MM.1S (cell line): ENCODE measurements around the gene PIGB.

Experiments
- DNase-seq: peaks from one replicate; pipeline ENCODE4 v3.0.0-alpha.2; 2015
- H2AFZ ChIP-seq: fragments of 300-600 bp; sonication (generic); 2 replicates; pipeline ENCODE4 v1.6.0; 2016; ENCODE audit warnings: antibody characterized with exemption, low read length
- H3F3A ChIP-seq: fragments of 300-600 bp; sonication (generic); 2 replicates; pipeline ENCODE4 v1.6.1; 2016; ENCODE audit warnings: mild to moderate bottlenecking, antibody characterized with exemption, low read length, moderate library complexity, mixed read lengths; ENCODE audit not compliant: insufficient read depth
- H3K27ac ChIP-seq: fragments of 300-600 bp; sonication (generic); 2 replicates; pipeline ENCODE4 v1.5.1; 2016; ENCODE audit warnings: mild to moderate bottlenecking, low read length
- H3K27me3 ChIP-seq: fragments of 300-600 bp; sonication (generic); replicated peaks from 2 replicates; pipeline ENCODE4 v1.6.0; 2016; ENCODE audit warnings: low read length; ENCODE audit not compliant: insufficient read depth
- H3K36me3 ChIP-seq: fragments of 300-600 bp; sonication (generic); replicated peaks from 2 replicates; pipeline ENCODE4 v1.6.1; 2016; ENCODE audit warnings: mild to moderate bottlenecking, low read length, mixed read lengths; ENCODE audit not compliant: insufficient read depth
- H3K4me1 ChIP-seq: fragments of 300-600 bp; sonication (generic); 2 replicates; pipeline ENCODE4 v1.6.1; 2016; ENCODE audit warnings: low read length, mixed read lengths
- H3K4me2 ChIP-seq: fragments of 300-600 bp; sonication (generic); 2 replicates; pipeline ENCODE4 v1.6.0; 2016; ENCODE audit warnings: low read depth, low read length
- H3K4me3 ChIP-seq: fragments of 300-600 bp; sonication (generic); 2 replicates; pipeline ENCODE4 v1.5.1; 2016; ENCODE audit warnings: low read length, mixed read lengths
- H3K79me2 ChIP-seq: fragments of 300-600 bp; sonication (generic); 2 replicates; pipeline ENCODE4 v1.6.1; 2016; ENCODE audit warnings: mixed run types, low read length, mixed read lengths
- H3K9ac ChIP-seq: fragments of 300-600 bp; sonication (generic); 2 replicates; pipeline ENCODE4 v1.6.1; 2016; ENCODE audit warnings: low read length, mixed read lengths
- H3K9me2 ChIP-seq: fragments of 300-600 bp; sonication (generic); replicated peaks from 2 replicates; pipeline ENCODE4 v1.6.1; 2016; ENCODE audit warnings: mild to moderate bottlenecking, low read length, mixed read lengths; ENCODE audit not compliant: insufficient read depth
- H3K9me3 ChIP-seq: fragments of 300-600 bp; sonication (generic); replicated peaks from 2 replicates; pipeline ENCODE4 v1.6.1; 2016; ENCODE audit warnings: mild to moderate bottlenecking, low read length, mixed read lengths; ENCODE audit not compliant: insufficient read depth
- H4K20me1 ChIP-seq: fragments of 300-600 bp; sonication (generic); 2 replicates; pipeline ENCODE4 v1.6.1; 2016; ENCODE audit warnings: mild to moderate bottlenecking, low read length, moderate library complexity, mixed read lengths; ENCODE audit not compliant: insufficient read depth
- CTCF ChIP-seq: fragments of 300-600 bp; sonication (generic); IDR thresholded peaks from 2 replicates; pipeline ENCODE4 v1.5.1; 2016; ENCODE audit warnings: antibody characterized with exemption, low read length, mixed read lengths
- EZH2 ChIP-seq: fragments of 300-600 bp; sonication (generic); optimal IDR thresholded peaks from 2 replicates; pipeline ENCODE3; 2017; ENCODE audit warnings: low read depth, mild to moderate bottlenecking, antibody characterized with exemption, low read length, mixed read lengths
- EZH2phosphoT487 ChIP-seq: fragments of 300-600 bp; sonication (generic); IDR thresholded peaks from 2 replicates; pipeline ENCODE4 v1.6.1; 2018; ENCODE audit warnings: antibody characterized with exemption, low read length

The PIGB gene

GRCh38 chr15:55288006-55288717 lies 30.9 kb upstream of the PIGB start:
- H3K36me3 ChIP-seq: no peaks in the 10 kb centered on the region
- no peaks in the 10 kb centered on the region for H3K27me3 ChIP-seq
- H3F3A ChIP-seq: peaks cover 8% of the 10 kb centered on the region; the same call in 1 of the 2 replicates
- peak overlapping the region; percentile 92 for H3K4me3 ChIP-seq
- peaks cover 68% of the 10 kb centered on the region for H3K79me2 ChIP-seq
- no peak overlapping the region; the same call in 1 of the 2 replicates for H3K27ac ChIP-seq
- TF ChIP-seq EZH2 (no peak), CTCF (no peak), EZH2phosphoT487 (no peak)
- H3K4me2 ChIP-seq: peak overlapping the region; percentile 74
- no peak for DNase-seq
- H3K9ac ChIP-seq: peak overlapping the region; percentile 92; the same call in 1 of the 2 replicates
- peaks cover 30% of the 10 kb centered on the region for H3K4me1 ChIP-seq
- no peaks in the 10 kb centered on the region for H4K20me1 ChIP-seq
- H3K9me3 ChIP-seq: no peaks in the 10 kb centered on the region
- no peaks in the 10 kb centered on the region for H3K9me2 ChIP-seq
- H2AFZ ChIP-seq: no peak overlapping the region

DNA sequence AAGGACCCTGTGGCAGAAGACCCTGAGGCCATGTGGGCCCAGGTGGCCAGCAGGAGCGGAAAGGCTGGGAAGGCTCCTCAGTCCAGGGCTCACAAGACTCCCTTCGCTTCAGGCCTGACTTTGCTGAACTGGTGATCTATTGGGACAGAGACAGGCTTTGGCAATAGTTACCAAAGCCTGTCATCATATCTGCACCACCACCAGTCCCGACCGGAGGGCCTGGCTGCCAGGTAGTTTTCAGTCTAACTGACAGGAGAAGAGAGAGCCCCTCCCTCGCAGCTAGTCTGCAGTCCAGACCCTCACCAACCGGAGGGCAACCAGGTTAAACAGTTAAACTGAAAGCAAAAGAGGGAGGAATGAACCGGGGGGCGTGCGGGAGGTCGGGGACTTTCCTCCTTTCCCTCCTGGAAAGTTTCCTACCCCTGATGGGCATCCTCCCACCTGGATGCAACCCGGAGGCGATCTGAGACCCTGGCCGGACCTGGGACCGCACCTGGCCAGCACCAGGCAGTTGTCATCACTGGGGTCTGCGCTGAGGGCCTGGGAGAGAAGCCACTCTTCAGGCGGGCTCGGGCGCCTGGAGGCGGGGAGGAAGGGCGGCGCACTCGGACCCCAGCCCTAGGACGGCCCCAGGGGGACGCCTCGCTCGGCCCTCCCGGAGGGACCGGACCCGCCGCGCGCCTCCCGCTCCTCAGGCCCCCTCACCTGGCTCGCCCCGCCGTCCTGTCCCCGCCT lies 29.8 kb upstream of the PIGB start:
- peak overlapping the region; percentile 92 for H3K9ac ChIP-seq

More for the DNA sequence above, 29.8 kb upstream of the PIGB start:
- peak; percentile 50 for DNase-seq
- TF ChIP-seq EZH2 (no peak), CTCF (no peak), EZH2phosphoT487 (no peak)
- no peaks in the 10 kb centered on the region for H3K9me2 ChIP-seq
- peaks cover 21% of the 10 kb centered on the region for H3K4me1 ChIP-seq
- H3K4me3 ChIP-seq: peak overlapping the region; percentile 92
- peaks cover 58% of the 10 kb centered on the region for H3K79me2 ChIP-seq
- no peaks in the 10 kb centered on the region for H3K9me3 ChIP-seq
- H3F3A ChIP-seq: peaks cover 5% of the 10 kb centered on the region; the same call in 1 of the 2 replicates
- peak overlapping the region; percentile 94 for H2AFZ ChIP-seq
- H3K36me3 ChIP-seq: no peaks in the 10 kb centered on the region
- no peaks in the 10 kb centered on the region for H4K20me1 ChIP-seq
- H3K27ac ChIP-seq: peak overlapping the region; percentile 61; the same call in 1 of the 2 replicates
- no peaks in the 10 kb centered on the region for H3K27me3 ChIP-seq
- H3K4me2 ChIP-seq: peak overlapping the region; percentile 74
